ENCODE data around the gene ZNF644. TPM values are rescaled to one million over a fixed set of nuclear protein-coding genes. Genes with fewer than 3 reads are reported as not detected.

Gene ZNF644
- polyA plus RNA-seq, 4 donors: 57.9 to 73.8 (median 68.9) TPM

DNA sequence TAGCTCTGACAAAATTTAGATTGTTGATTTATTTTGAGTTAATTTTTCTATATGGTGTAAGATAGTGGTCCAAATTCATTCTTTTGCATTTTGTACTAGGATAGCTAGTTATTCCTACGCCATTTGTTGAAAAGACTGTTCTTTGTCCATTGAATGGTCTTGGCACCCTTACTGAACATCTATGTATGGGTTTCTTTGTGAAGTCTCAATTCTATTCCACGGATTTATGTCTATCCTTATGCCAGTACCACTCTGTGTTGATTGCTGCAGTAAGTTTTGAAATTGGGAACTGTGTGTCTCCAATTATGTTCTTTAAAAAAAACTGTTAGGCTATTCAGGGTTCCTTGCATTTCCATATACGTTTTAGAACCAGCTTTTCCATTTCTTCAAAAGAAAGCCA, 145.7 kb downstream of the ZNF644 start:
- DNase-seq (ENCODE audit: low read depth in 4 of 4, low spot score in 2 of 4): no peak

Measured in left renal cortex interstitium (tissue), 4 donors.